H1 (cell line): Measurements from ENCODE around the gene SLC51B. TPM values are rescaled to one million over a fixed set of nuclear protein-coding genes. Genes with fewer than 3 reads are reported as not detected.

ENCODE experiments used
- CTCF ChIA-PET: fragments of 300-600 bp; sonication (Branson Sonifier 250); formaldehyde crosslinking; loops from one replicate; lab custom pipeline; 2021; ENCODE audit not compliant: partially characterized antibody; lab: Charles Lee
- POLR2A ChIA-PET: fragments of 300-600 bp; sonication (Branson Sonifier 250); formaldehyde crosslinking; loops from one replicate; lab custom pipeline; 2021; ENCODE audit warnings: inconsistent platforms; ENCODE audit not compliant: partially characterized antibody; lab: Charles Lee
- DNase-seq, 2 experiments: peaks; one replicate each; pipeline versions ENCODE4 v3.0.0 to v3.0.0-alpha.2; 2010 to 2022; ENCODE audit warnings: low spot score in 2 of 2, low read depth in 1 of 2, mixed read lengths in 1 of 2
- FAIRE-seq: peaks from 2 replicates; lab custom pipeline; 2011; peaks lifted over from hg19 to GRCh38; lab: Jason Lieb, UNC
- H2AFZ ChIP-seq: 2 replicates; pipeline ENCODE4 v1.8.1; 2012; ENCODE audit warnings: low read length, inconsistent platforms
- H2AK5ac ChIP-seq: 2 replicates; pipeline ENCODE4 v1.6.1; 2013; ENCODE audit warnings: low read depth, low read length
- H2BK120ac ChIP-seq: replicated peaks from 2 replicates; pipeline ENCODE3; 2013; ENCODE audit warnings: low read depth, low read length, inconsistent platforms
- H2BK12ac ChIP-seq: 2 replicates; pipeline ENCODE4 v1.6.1; 2013; ENCODE audit warnings: low read depth, low read length
- H2BK15ac ChIP-seq: 2 replicates; pipeline ENCODE4 v1.6.1; 2013; ENCODE audit warnings: low read length
- H2BK20ac ChIP-seq: 2 replicates; pipeline ENCODE4 v1.6.1; 2013; ENCODE audit warnings: low read length
- H2BK5ac ChIP-seq: 2 replicates; pipeline ENCODE4 v1.6.1; 2013; ENCODE audit warnings: low read depth, low read length
- H3K14ac ChIP-seq: 2 replicates; pipeline ENCODE4 v1.6.1; 2013; ENCODE audit warnings: inconsistent platforms; ENCODE audit not compliant: insufficient read length
- H3K18ac ChIP-seq: 2 replicates; pipeline ENCODE4 v1.6.1; 2013; ENCODE audit warnings: low read length; ENCODE audit errors: extremely low read depth
- H3K23ac ChIP-seq: 2 replicates; pipeline ENCODE4 v1.6.1; 2013; ENCODE audit warnings: inconsistent platforms; ENCODE audit not compliant: insufficient read length
- H3K23me2 ChIP-seq: 2 replicates; pipeline ENCODE4 v1.6.1; 2013; ENCODE audit warnings: low read depth, low read length
- H3K27ac ChIP-seq: 2 replicates; pipeline ENCODE4 v1.6.1; 2011; ENCODE audit warnings: low read depth, low read length, inconsistent platforms
- H3K27me3 ChIP-seq, 4 experiments: replicated peaks in 1 of 4; 1 replicate in 1 of 4; 2 replicates in 3 of 4; pipeline versions ENCODE4 v1.6.1 to v1.8.1; 2011 to 2013; ENCODE audit warnings: low read length in 3 of 4, mild to moderate bottlenecking in 3 of 4, inconsistent platforms in 2 of 4, mixed read lengths in 2 of 4, moderate library complexity in 1 of 4; ENCODE audit not compliant: control insufficient read depth in 3 of 4, insufficient read depth in 3 of 4; ENCODE audit errors: extremely low read depth in 1 of 4
- H3K36me3 ChIP-seq, 4 experiments: 2 replicates each; pipeline versions ENCODE4 v1.6.1 to v1.8.1; 2011 to 2013; ENCODE audit warnings: mild to moderate bottlenecking in 4 of 4, low read length in 3 of 4, moderate library complexity in 2 of 4, control low read depth in 1 of 4, inconsistent platforms in 1 of 4; ENCODE audit not compliant: insufficient read depth in 4 of 4, control insufficient read depth in 2 of 4
- H3K4ac ChIP-seq: replicated peaks from 2 replicates; pipeline ENCODE3; 2013; ENCODE audit warnings: low read length, low read depth, mixed read lengths, inconsistent platforms; ENCODE audit not compliant: insufficient read length
- H3K4me1 ChIP-seq, 4 experiments: replicated peaks in 1 of 4; 1 replicate in 1 of 4; 2 replicates in 3 of 4; pipeline versions ENCODE4 v1.6.1 to v1.8.1; 2011 to 2013; ENCODE audit warnings: low read length in 3 of 4, inconsistent platforms in 2 of 4, mixed read lengths in 1 of 4; ENCODE audit not compliant: insufficient read depth in 4 of 4, control insufficient read depth in 3 of 4
- H3K4me2 ChIP-seq, 2 experiments: 2 replicates each; pipeline versions ENCODE4 v1.6.1 to v1.8.1; 2011 to 2013; ENCODE audit warnings: low read depth in 2 of 2, low read length in 2 of 2, control low read depth in 1 of 2, inconsistent platforms in 1 of 2, mild to moderate bottlenecking in 1 of 2; ENCODE audit not compliant: insufficient read depth in 1 of 2
- H3K4me3 ChIP-seq, 4 experiments: fragments of 200-600, 300-600 bp in 1 of 4; sonication (generic), shearing (Covaris generic), sonication (Bioruptor Twin) in 1 of 4; 2 replicates each; pipeline versions ENCODE4 v1.5.1 to v1.8.1; 2011 to 2016; ENCODE audit warnings: low read length in 4 of 4, low read depth in 3 of 4, control low read depth in 2 of 4, inconsistent platforms in 2 of 4, mild to moderate bottlenecking in 2 of 4, mixed read lengths in 1 of 4, moderate library complexity in 1 of 4; ENCODE audit not compliant: insufficient read depth in 2 of 4; ENCODE audit errors: extremely low read depth in 1 of 4
- H3K56ac ChIP-seq: replicated peaks from 2 replicates; pipeline ENCODE3; 2013; ENCODE audit warnings: low read depth, mild to moderate bottlenecking, mixed read lengths, low read length, inconsistent platforms; ENCODE audit not compliant: insufficient read length
- H3K79me1 ChIP-seq: 2 replicates; pipeline ENCODE4 v1.6.1; 2013; ENCODE audit warnings: low read depth, low read length, control low read depth
- H3K79me2 ChIP-seq, 2 experiments: 2 replicates each; pipeline versions ENCODE4 v1.6.1 to v1.8.1; 2012 to 2013; ENCODE audit warnings: low read length in 2 of 2, mild to moderate bottlenecking in 2 of 2, inconsistent platforms in 1 of 2; ENCODE audit not compliant: insufficient read depth in 2 of 2, control insufficient read depth in 1 of 2
- H3K9ac ChIP-seq, 4 experiments: replicated peaks in 1 of 4; 1 replicate in 1 of 4; 2 replicates in 3 of 4; pipeline versions ENCODE4 v1.6.1 to v1.8.1; 2011 to 2013; ENCODE audit warnings: low read depth in 3 of 4, low read length in 3 of 4, control low read depth in 2 of 4, mild to moderate bottlenecking in 2 of 4, moderate library complexity in 2 of 4, inconsistent platforms in 1 of 4; ENCODE audit errors: extremely low read depth in 1 of 4
- H3K9me3 ChIP-seq, 2 experiments: 2 replicates each; pipeline versions ENCODE4 v1.6.1 to v1.8.1; 2012 to 2013; ENCODE audit warnings: mild to moderate bottlenecking in 2 of 2, moderate library complexity in 2 of 2, control low read depth in 1 of 2, inconsistent platforms in 1 of 2, low read depth in 1 of 2, low read length in 1 of 2, mixed read lengths in 1 of 2; ENCODE audit not compliant: insufficient read depth in 2 of 2
- H4K20me1 ChIP-seq, 2 experiments: replicated peaks in 1 of 2; 2 replicates each; pipeline versions ENCODE3 to v1.8.1; 2011 to 2013; ENCODE audit warnings: inconsistent platforms in 2 of 2, low read length in 2 of 2, mild to moderate bottlenecking in 1 of 2; ENCODE audit not compliant: insufficient read depth in 2 of 2, control insufficient read depth in 1 of 2
- H4K5ac ChIP-seq: 2 replicates; pipeline ENCODE4 v1.6.1; 2013; ENCODE audit warnings: low read length, low read depth, mixed read lengths, inconsistent platforms; ENCODE audit not compliant: insufficient read length
- H4K8ac ChIP-seq: 2 replicates; pipeline ENCODE4 v1.8.0; 2013; ENCODE audit warnings: mild to moderate bottlenecking, moderate library complexity, low read length, inconsistent platforms; ENCODE audit not compliant: insufficient read depth; ENCODE audit errors: extremely low read depth
- H4K91ac ChIP-seq: replicated peaks from 2 replicates; pipeline ENCODE3; 2013; ENCODE audit warnings: low read length, mixed read lengths, inconsistent platforms; ENCODE audit not compliant: insufficient read length
- ASH2L ChIP-seq: fragments of 200-600, 300-600 bp; sonication (generic); IDR thresholded peaks from one replicate; pipeline ENCODE4 v1.7.1; 2017; ENCODE audit warnings: low read length
- BACH1 ChIP-seq: IDR thresholded peaks from 2 replicates; pipeline ENCODE4 v1.6.1; 2012; ENCODE audit warnings: low read length, improper control_type of control experiment
- BCL11A ChIP-seq, 2 experiments: IDR thresholded peaks; one replicate each; pipeline ENCODE4 v1.6.1; 2011; ENCODE audit warnings: low read depth in 2 of 2, low read length in 2 of 2, mild to moderate bottlenecking in 2 of 2
- CBX8 ChIP-seq: fragments of 300-800, 300-1000 bp; sonication (generic); IDR thresholded peaks from 2 replicates; pipeline ENCODE4 v1.7.1; 2016; ENCODE audit warnings: low read depth, low read length, borderline replicate concordance
- EGR1 ChIP-seq: IDR thresholded peaks from 2 replicates; pipeline ENCODE4 v1.6.1; 2011; ENCODE audit warnings: low read depth, low read length, borderline replicate concordance
- EP300 ChIP-seq, 2 experiments: IDR thresholded peaks; 1 replicate in 1 of 2; 2 replicates in 1 of 2; pipeline ENCODE4 v1.6.1; 2011 to 2012; ENCODE audit warnings: low read depth in 2 of 2, low read length in 2 of 2, mild to moderate bottlenecking in 2 of 2, borderline replicate concordance in 1 of 2, inconsistent platforms in 1 of 2, moderate library complexity in 1 of 2
- HDAC2 ChIP-seq, 2 experiments: fragments of 300-600 bp in 1 of 2; sonication (generic) in 1 of 2; IDR thresholded peaks; 2 replicates each; pipeline ENCODE4 v1.6.1; 2011 to 2012; ENCODE audit warnings: low read depth in 2 of 2, low read length in 2 of 2, mild to moderate bottlenecking in 2 of 2, moderate library complexity in 2 of 2, borderline replicate concordance in 1 of 2, inconsistent platforms in 1 of 2
- JUN ChIP-seq: IDR thresholded peaks from 2 replicates; pipeline ENCODE4 v1.6.1; 2011; ENCODE audit warnings: low read depth, mild to moderate bottlenecking, improper control_type of control experiment, low read length
- KDM5A ChIP-seq: fragments of 200-600 bp; IDR thresholded peaks from 2 replicates; pipeline ENCODE4 v1.7.1; 2012; ENCODE audit warnings: mild to moderate bottlenecking, low read length, inconsistent platforms, mixed read lengths
- SIX5 ChIP-seq: IDR thresholded peaks from 2 replicates; pipeline ENCODE4 v1.6.1; 2011; ENCODE audit warnings: mild to moderate bottlenecking, low read depth, low read length
- TAF1 ChIP-seq: IDR thresholded peaks from 2 replicates; pipeline ENCODE4 v1.6.1; 2011; ENCODE audit warnings: mild to moderate bottlenecking, low read depth, low read length
- TBP ChIP-seq: IDR thresholded peaks from 2 replicates; pipeline ENCODE4 v1.6.1; 2011; ENCODE audit warnings: low read depth, low read length, improper control_type of control experiment
- TEAD4 ChIP-seq: IDR thresholded peaks from 2 replicates; pipeline ENCODE4 v1.6.1; 2012; ENCODE audit warnings: low read depth, low read length, inconsistent platforms, mixed read lengths
- WGBS, 2 experiments: shearing (Covaris generic) in 1 of 2; methylation state at CpG; one replicate each; pipeline versions ENCODE4 v1.1.6 to v1.1.7; 2013 to 2015; ENCODE audit warnings: low lambda C conversion rate in 2 of 2, mixed read lengths in 2 of 2, inconsistent platforms in 1 of 2, low coverage in 1 of 2, missing lambda C conversion rate in 1 of 2; ENCODE audit not compliant: insufficient replicate concordance in 2 of 2, insufficient coverage in 1 of 2, insufficient read length in 1 of 2; ENCODE audit errors: extremely low coverage in 1 of 2, missing lambda C conversion rate in 1 of 2; 5-methylcytosine and 5-hydroxymethylcytosine counted together
- polyA plus RNA-seq, 7 experiments: library from polyadenylated mRNA; depleted of rRNA in 3 of 7; stranded (reverse) in 5 of 7; unstranded in 2 of 7; fragments of >200 nt in 5 of 7; fragments of 200-250 nt in 2 of 7; gene quantifications; 1 replicate in 5 of 7; 2 replicates in 1 of 7; 4 replicates in 1 of 7; pipeline versions ENCODE4 v1.2.1 to v1.2.3, GENCODE V29; 2011 to 2013; ENCODE audit warnings: missing spikeins in 2 of 7, mixed read lengths in 2 of 7
- total RNA-seq: library from RNA; stranded (reverse); fragmentation: NEBNext Ultra II Directional; extraction: Animal tissue kit (Norgen Biotek cat#: 25700); gene quantifications from 2 replicates; pipeline ENCODE4 v1.2.1, GENCODE V29; 2021
- TF ChIP-seq, protein P1 (sequence below): IDR thresholded peaks from 2 replicates; pipeline ENCODE4 v1.6.1; 2012; ENCODE audit warnings: inconsistent platforms

Gene SLC51B
- total and polyA plus RNA-seq, 2 of the 8 experiments (the other 6 are each of a cell fraction or from before 2014, with no cell fraction given) = not detected

GRCh38 chr15:65059369-65059750 is 14.2 kb downstream of the SLC51B start:
- Histone ChIP-seq H3K9ac (no peak overlapping the region), H3K9me3 (no peaks in the 10 kb centered on the region), H4K20me1 (no peaks in the 10 kb centered on the region), H4K5ac (no peak overlapping the region), H4K91ac (no peak overlapping the region), H4K8ac (no peak overlapping the region), H3K36me3 (no peaks in the 10 kb centered on the region; a peak in 1 of 8 replicates), H2AK5ac (no peak overlapping the region), H3K23ac (no peak overlapping the region), H3K23me2 (no peaks in the 10 kb centered on the region), H3K27ac (no peak overlapping the region), H3K27me3 (no peaks in the 10 kb centered on the region; a peak in 1 of 7 replicates), H2AFZ (no peak overlapping the region), H2BK12ac (no peak overlapping the region), H2BK120ac (no peak overlapping the region), H3K18ac (no peak overlapping the region), H2BK20ac (no peak overlapping the region), H3K79me2 (no peaks in the 10 kb centered on the region), H3K4me1 (no peaks in the 10 kb centered on the region), H2BK15ac (no peak overlapping the region), H3K56ac (no peak overlapping the region), H3K4ac (no peak overlapping the region), H3K4me2 (no peak overlapping the region), H3K79me1 (no peaks in the 10 kb centered on the region), H3K14ac (no peak overlapping the region), H2BK5ac (no peak overlapping the region), H3K4me3 (no peak overlapping the region)
- TF ChIP-seq BACH1 = no peak
- TF ChIP-seq ASH2L = no peak
- TF ChIP-seq KDM5A = no peak
- no peak for TF ChIP-seq BCL11A (IDR thresholded peaks at IDR 0.05; ENCODE audit: low read depth in 2 of 2, low read length in 2 of 2)
- no peak for TF ChIP-seq CBX8
- TF ChIP-seq, protein P1, sequence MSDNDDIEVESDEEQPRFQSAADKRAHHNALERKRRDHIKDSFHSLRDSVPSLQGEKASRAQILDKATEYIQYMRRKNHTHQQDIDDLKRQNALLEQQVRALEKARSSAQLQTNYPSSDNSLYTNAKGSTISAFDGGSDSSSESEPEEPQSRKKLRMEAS = no peak
- TF ChIP-seq EGR1 = no peak
- TF ChIP-seq SIX5 = no peak
- no peak for TF ChIP-seq HDAC2 (IDR thresholded peaks at IDR 0.05; ENCODE audit: borderline replicate concordance in 1 of 2, low read depth in 2 of 2, low read length in 2 of 2)
- TF ChIP-seq TBP = no peak
- no peak for TF ChIP-seq TAF1
- no peak for TF ChIP-seq EP300 (IDR thresholded peaks at IDR 0.05; ENCODE audit: borderline replicate concordance in 1 of 2, low read depth in 2 of 2, low read length in 2 of 2)
- no peak for TF ChIP-seq JUN
- no peak for TF ChIP-seq TEAD4
- POLR2A ChIA-PET = no interaction called here
- WGBS, 2 experiments = 82% methylated on average over 3 of the region's 3 CpGs; no CpG with 5 or more reads in 1 of the 2 experiments
- DNase-seq (no peak), FAIRE-seq (no peak)
- CTCF ChIA-PET = interaction anchor here (0.7 to 33.2 kb wide), 8 partner anchors 5 to 1648 kb away, joined by 3 to 1213 read pairs (median 4); partner anchors contain the start of genes KBTBD13, RASL12 and SLC51B
